ENCODE results near the gene NWD2. TPM values are rescaled to one million over a fixed set of nuclear protein-coding genes. Genes with fewer than 3 reads are reported as not detected.

NWD2 gene
- total and polyA plus RNA-seq, 9 of the 15 experiments (the other 6 are each of a cell fraction or from before 2014, with no cell fraction given), result not detected

DNA sequence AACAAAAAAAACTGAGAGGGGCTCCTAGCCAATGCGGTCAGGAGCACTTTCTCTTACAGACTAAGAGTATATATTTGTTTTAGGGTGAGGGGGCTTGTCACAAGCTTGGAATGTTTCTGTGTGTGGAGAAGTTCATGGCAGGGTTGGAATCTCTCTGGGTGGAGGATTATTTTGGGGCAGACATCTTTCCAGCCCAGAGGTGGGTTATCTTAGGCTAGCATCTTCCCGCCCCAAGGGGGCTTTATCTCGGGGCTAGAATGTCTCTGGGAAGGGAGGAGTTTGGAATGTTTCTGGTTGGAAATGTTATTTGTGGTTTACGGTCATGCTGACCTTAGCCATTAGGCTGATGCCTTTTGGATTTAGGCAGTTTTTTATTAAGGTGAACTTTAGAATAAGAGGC is 236.0 kb downstream of the NWD2 start (continued):
- TF ChIP-seq, protein P1, sequence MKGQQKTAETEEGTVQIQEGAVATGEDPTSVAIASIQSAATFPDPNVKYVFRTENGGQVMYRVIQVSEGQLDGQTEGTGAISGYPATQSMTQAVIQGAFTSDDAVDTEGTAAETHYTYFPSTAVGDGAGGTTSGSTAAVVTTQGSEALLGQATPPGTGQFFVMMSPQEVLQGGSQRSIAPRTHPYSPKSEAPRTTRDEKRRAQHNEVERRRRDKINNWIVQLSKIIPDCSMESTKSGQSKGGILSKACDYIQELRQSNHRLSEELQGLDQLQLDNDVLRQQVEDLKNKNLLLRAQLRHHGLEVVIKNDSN (CRISPR knock-in tag; IDR thresholded peaks at IDR 0.05), result no peak
- TF ChIP-seq RFX1 (IDR thresholded peaks at IDR 0.05), result no peak
- TF ChIP-seq, protein P2, sequence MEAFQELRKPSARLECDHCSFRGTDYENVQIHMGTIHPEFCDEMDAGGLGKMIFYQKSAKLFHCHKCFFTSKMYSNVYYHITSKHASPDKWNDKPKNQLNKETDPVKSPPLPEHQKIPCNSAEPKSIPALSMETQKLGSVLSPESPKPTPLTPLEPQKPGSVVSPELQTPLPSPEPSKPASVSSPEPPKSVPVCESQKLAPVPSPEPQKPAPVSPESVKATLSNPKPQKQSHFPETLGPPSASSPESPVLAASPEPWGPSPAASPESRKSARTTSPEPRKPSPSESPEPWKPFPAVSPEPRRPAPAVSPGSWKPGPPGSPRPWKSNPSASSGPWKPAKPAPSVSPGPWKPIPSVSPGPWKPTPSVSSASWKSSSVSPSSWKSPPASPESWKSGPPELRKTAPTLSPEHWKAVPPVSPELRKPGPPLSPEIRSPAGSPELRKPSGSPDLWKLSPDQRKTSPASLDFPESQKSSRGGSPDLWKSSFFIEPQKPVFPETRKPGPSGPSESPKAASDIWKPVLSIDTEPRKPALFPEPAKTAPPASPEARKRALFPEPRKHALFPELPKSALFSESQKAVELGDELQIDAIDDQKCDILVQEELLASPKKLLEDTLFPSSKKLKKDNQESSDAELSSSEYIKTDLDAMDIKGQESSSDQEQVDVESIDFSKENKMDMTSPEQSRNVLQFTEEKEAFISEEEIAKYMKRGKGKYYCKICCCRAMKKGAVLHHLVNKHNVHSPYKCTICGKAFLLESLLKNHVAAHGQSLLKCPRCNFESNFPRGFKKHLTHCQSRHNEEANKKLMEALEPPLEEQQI (IDR thresholded peaks at IDR 0.05), result no peak
- TF ChIP-seq, protein P3, sequence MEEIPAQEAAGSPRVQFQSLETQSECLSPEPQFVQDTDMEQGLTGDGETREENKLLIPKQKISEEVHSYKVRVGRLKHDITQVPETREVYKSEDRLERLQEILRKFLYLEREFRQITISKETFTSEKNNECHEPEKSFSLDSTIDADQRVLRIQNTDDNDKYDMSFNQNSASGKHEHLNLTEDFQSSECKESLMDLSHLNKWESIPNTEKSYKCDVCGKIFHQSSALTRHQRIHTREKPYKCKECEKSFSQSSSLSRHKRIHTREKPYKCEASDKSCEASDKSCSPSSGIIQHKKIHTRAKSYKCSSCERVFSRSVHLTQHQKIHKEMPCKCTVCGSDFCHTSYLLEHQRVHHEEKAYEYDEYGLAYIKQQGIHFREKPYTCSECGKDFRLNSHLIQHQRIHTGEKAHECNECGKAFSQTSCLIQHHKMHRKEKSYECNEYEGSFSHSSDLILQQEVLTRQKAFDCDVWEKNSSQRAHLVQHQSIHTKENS (CRISPR knock-in tag; IDR thresholded peaks at IDR 0.05), result no peak

DNA sequence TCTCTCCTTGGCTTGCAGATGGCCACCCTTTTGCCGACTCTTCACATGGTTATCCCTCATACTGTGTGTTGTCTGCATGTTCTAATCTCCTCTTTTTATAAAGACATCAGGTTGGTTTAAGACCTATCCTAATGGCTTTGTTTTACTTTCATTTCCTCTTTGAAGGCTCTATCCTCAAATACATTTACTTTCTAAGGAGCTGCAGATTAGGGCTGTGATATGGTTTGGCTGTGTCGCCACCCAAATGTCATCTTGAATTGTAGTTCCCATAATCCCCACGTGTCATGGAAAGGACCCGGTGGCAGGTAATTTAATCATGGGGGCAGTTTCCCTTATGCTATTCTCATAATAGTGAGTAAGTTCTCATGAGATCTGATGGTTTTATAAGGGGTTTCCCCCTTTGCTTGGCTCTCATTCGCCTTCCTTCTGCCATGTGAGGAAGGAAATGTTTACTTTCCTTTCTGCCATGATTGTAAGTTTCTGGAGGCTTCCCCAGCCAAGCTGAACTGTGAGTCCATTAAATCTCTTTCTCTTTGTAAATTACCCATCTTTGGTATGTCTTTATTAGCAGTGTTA is 237.1 kb downstream of the NWD2 start:
- no peak for ATAC-seq
- TF ChIP-seq CBX8 (IDR thresholded peaks at IDR 0.05; ENCODE audit: borderline replicate concordance, extremely low read depth, low read depth, low read length, poor library complexity, severe bottlenecking) (no peak), BACH1 (tag; IDR thresholded peaks at IDR 0.05) (no peak), ZNF121 (CRISPR knock-in tag; conservative IDR thresholded peaks at IDR 0.05) (no peak), BHLHE40 (IDR thresholded peaks at IDR 0.05; ENCODE audit: low read length) (no peak), ZNF561 (CRISPR knock-in tag; conservative IDR thresholded peaks at IDR 0.05) (no peak), ESRRB (CRISPR knock-in tag; IDR thresholded peaks at IDR 0.05; ENCODE audit: borderline replicate concordance) (no peak), MEF2A (IDR thresholded peaks at IDR 0.05; ENCODE audit: control insufficient read depth, low read depth, low read length) (no peak), NR3C1 (CRISPR knock-in tag; IDR thresholded peaks at IDR 0.05) (no peak)
- TF ChIP-seq, protein P4, sequence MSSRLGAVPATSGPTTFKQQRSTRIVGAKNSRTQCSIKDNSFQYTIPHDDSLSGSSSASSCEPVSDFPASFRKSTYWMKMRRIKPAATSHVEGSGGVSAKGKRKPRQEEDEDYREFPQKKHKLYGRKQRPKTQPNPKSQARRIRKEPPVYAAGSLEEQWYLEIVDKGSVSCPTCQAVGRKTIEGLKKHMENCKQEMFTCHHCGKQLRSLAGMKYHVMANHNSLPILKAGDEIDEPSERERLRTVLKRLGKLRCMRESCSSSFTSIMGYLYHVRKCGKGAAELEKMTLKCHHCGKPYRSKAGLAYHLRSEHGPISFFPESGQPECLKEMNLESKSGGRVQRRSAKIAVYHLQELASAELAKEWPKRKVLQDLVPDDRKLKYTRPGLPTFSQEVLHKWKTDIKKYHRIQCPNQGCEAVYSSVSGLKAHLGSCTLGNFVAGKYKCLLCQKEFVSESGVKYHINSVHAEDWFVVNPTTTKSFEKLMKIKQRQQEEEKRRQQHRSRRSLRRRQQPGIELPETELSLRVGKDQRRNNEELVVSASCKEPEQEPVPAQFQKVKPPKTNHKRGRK (tag; IDR thresholded peaks at IDR 0.05), result no peak
- TF ChIP-seq, protein P5, sequence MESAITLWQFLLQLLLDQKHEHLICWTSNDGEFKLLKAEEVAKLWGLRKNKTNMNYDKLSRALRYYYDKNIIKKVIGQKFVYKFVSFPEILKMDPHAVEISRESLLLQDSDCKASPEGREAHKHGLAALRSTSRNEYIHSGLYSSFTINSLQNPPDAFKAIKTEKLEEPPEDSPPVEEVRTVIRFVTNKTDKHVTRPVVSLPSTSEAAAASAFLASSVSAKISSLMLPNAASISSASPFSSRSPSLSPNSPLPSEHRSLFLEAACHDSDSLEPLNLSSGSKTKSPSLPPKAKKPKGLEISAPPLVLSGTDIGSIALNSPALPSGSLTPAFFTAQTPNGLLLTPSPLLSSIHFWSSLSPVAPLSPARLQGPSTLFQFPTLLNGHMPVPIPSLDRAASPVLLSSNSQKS (CRISPR knock-in tag; IDR thresholded peaks at IDR 0.05), result no peak

More for the DNA sequence above, 237.1 kb downstream of the NWD2 start:
- ChIA-PET CTCF (ENCODE audit: low intra/inter-chr PET ratio) (no interaction called here), POLR2A (no interaction called here)
- no peaks in the 10 kb centered on the region for H4K20me1 ChIP-seq (replicated peaks; ENCODE audit: control insufficient read depth, insufficient read depth, low read length)
- no TSS peak for BruUV-seq (replicated peaks)
- H3K9me3 ChIP-seq (replicated peaks; ENCODE audit: control insufficient read depth, insufficient read depth, low read depth, low read length), result no peaks in the 10 kb centered on the region
- H3K27me3 ChIP-seq (ENCODE audit: control insufficient read depth in 2 of 2, insufficient read depth in 2 of 2, low read length in 2 of 2), result no peaks in the 10 kb centered on the region
- no peaks in the 10 kb centered on the region for H3K4me1 ChIP-seq (replicated peaks in 1 of 2; ENCODE audit: control insufficient read depth in 2 of 2, insufficient read depth in 2 of 2, low read length in 2 of 2)
- H3K79me2 ChIP-seq (ENCODE audit: control insufficient read depth, insufficient read depth, low read length), result no peaks in the 10 kb centered on the region
- H2AFZ ChIP-seq (ENCODE audit: low read depth, low read length), result no peak overlapping the region
- FAIRE-seq (no peak), DNase-seq (ENCODE audit: extremely low read depth in 1 of 4, low spot score in 3 of 4) (no peak)
- intact Hi-C loops (cut with micrococcal nuclease), result no loop called here
- 2% methylated on average over 5 of the region's 5 CpGs for WGBS (ENCODE audit: insufficient coverage, low coverage, missing lambda C conversion rate)
- no peaks in the 10 kb centered on the region for H3K36me3 ChIP-seq (ENCODE audit: control insufficient read depth, insufficient read depth, low read length)
- H3K9me1 ChIP-seq (ENCODE audit: control insufficient read depth, insufficient read depth, low read length), result no peaks in the 10 kb centered on the region
- no peak overlapping the region for H3K4me3 ChIP-seq
- no peak overlapping the region for H3K4me2 ChIP-seq (ENCODE audit: insufficient read depth, low read length)
- H3K9ac ChIP-seq (ENCODE audit: insufficient read depth in 1 of 2, low read depth in 2 of 2, low read length in 2 of 2), result no peak overlapping the region
- no peak overlapping the region for H3K27ac ChIP-seq (ENCODE audit: extremely low read depth, low read depth, low read length)
- in situ Hi-C loops (cut with MboI), result no loop called here
